Tibial artery (tissue), 4 donors: ENCODE data around the gene ERVW-1.
A peak's percentile ranks its signal among the peaks of the same experiment; 100 is the strongest.

Experiments used
- DNase-seq, 2 donors: peaks; one replicate each; pipeline ENCODE4 v3.0.0-alpha.2; 2019
- H3K27ac ChIP-seq, 2 donors: fragments of 200-600 bp; sonication (generic) in 1 of 2; 1 replicate in 1 of 2; 2 replicates in 1 of 2; pipeline ENCODE4 v1.5.1; 2018 to 2019; ENCODE audit warnings: mild to moderate bottlenecking in 1 of 2
- H3K27me3 ChIP-seq, 2 donors: fragments of 200-600 bp; sonication (generic) in 1 of 2; one replicate each; pipeline versions ENCODE4 v1.5.1 to v1.6.0; 2016 to 2019
- H3K36me3 ChIP-seq, 3 donors: fragments of 200-600 bp; sonication (generic) in 2 of 3; one replicate each; pipeline ENCODE4 v1.5.1; 2016 to 2019; ENCODE audit warnings: mild to moderate bottlenecking in 2 of 3
- H3K4me1 ChIP-seq, 4 donors: fragments of 200-600 bp; sonication (generic) in 2 of 4; 1 replicate in 3 of 4; 2 replicates in 1 of 4; pipeline ENCODE4 v1.5.1; 2016 to 2019
- H3K4me3 ChIP-seq, 2 donors: fragments of 200-600 bp; sonication (generic) in 1 of 2; 1 replicate in 1 of 2; 2 replicates in 1 of 2; pipeline ENCODE4 v1.5.1; 2018 to 2019; ENCODE audit warnings: mild to moderate bottlenecking in 2 of 2
- H3K9me3 ChIP-seq, 3 donors: fragments of 200-600 bp; sonication (generic) in 1 of 3; one replicate each; pipeline ENCODE4 v1.5.1; 2016 to 2019
- intact Hi-C: fragments of 100-400 bp; cut with DNase I; formaldehyde crosslinking; loops from one replicate; pipeline ENCODE4 v1.15.0; 2023; ENCODE audit warnings: low total_unique reads
- TF ChIP-seq, protein P1 (sequence below), 2 experiments: fragments of 200-600 bp in 1 of 2; fragments of 450-650 bp in 1 of 2; IDR thresholded peaks; one replicate each; pipeline ENCODE4 v1.5.1; 2017 to 2019; ENCODE audit warnings: antibody characterized with exemption in 2 of 2, mild to moderate bottlenecking in 1 of 2, moderate library complexity in 1 of 2

Gene ERVW-1

DNA sequence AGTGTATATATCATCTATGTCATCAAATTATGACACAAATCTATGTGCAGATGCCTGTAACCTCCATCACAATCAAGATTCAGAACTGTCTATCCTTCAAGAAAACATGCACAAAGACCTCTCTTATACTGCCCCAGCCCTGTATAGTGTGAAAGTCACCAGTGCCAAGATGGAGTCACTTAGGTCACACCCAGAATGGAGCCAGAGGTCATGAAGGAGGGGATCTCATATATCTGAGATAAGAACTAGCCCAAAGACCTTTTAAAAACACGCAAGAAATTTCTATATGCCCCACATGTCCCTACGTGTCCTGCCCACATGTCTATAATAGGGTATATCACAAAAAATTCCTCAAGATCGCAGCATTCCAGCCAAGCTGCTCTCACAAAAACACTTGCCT is 50.6 kb downstream of the ERVW-1 start:
- no peak overlapping the region for H3K4me3 ChIP-seq
- peaks cover 0 to 20% of the 10 kb centered on the region in 2 donors for H3K27me3 ChIP-seq
- H3K36me3 ChIP-seq = no peaks in the 10 kb centered on the region
- TF ChIP-seq, protein P1, sequence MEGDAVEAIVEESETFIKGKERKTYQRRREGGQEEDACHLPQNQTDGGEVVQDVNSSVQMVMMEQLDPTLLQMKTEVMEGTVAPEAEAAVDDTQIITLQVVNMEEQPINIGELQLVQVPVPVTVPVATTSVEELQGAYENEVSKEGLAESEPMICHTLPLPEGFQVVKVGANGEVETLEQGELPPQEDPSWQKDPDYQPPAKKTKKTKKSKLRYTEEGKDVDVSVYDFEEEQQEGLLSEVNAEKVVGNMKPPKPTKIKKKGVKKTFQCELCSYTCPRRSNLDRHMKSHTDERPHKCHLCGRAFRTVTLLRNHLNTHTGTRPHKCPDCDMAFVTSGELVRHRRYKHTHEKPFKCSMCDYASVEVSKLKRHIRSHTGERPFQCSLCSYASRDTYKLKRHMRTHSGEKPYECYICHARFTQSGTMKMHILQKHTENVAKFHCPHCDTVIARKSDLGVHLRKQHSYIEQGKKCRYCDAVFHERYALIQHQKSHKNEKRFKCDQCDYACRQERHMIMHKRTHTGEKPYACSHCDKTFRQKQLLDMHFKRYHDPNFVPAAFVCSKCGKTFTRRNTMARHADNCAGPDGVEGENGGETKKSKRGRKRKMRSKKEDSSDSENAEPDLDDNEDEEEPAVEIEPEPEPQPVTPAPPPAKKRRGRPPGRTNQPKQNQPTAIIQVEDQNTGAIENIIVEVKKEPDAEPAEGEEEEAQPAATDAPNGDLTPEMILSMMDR (IDR thresholded peaks at IDR 0.05) = no peak
- peaks cover 0 to 6% (median 0%) of the 10 kb centered on the region in 4 donors for H3K4me1 ChIP-seq
- H3K27ac ChIP-seq = no peak overlapping the region
- no peak for DNase-seq
- H3K9me3 ChIP-seq = no peaks in the 10 kb centered on the region
- intact Hi-C loops = no loop called here

DNA sequence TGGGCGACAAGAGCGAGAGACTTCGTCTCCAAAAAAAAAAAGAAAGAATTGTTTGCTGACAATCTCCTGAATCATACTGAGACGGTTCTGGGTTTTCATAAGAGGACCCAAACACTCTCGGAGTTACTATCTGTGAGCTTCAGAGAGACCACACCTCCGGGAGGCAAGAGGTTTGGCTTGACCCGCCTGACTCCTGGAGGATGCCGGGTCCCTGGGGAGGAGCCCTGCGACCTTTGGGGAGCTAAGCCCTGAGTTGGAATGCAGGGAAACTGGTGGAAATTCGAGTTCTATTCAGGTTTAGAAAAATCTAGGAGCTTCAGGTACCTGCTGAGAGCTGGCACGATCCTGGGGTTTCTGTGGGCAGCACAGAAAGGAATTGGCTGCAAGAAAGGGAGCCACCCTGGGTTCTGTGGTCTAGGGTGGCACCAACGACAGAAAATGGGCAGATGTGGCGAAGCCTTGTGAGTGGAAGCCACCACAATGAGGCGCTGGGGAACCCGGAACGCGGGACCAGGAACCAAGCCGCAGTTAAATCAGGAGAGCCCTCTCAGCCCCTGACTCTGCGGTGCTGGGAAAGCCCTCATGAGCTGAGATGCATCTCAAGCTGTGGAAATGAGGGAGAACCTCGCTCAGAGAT is 52.3 kb downstream of the ERVW-1 start:
- Histone ChIP-seq H3K27me3 (peaks cover 0 to 19% of the 10 kb centered on the region in 2 donors), H3K27ac (no peak overlapping the region), H3K4me1 (peaks cover 0 to 6% (median 0%) of the 10 kb centered on the region in 4 donors), H3K36me3 (no peaks in the 10 kb centered on the region), H3K9me3 (no peaks in the 10 kb centered on the region), H3K4me3 (no peak overlapping the region)
- intact Hi-C loops = no loop called here
- no peak for DNase-seq
- TF ChIP-seq, protein P1 (IDR thresholded peaks at IDR 0.05) = no peak

DNA sequence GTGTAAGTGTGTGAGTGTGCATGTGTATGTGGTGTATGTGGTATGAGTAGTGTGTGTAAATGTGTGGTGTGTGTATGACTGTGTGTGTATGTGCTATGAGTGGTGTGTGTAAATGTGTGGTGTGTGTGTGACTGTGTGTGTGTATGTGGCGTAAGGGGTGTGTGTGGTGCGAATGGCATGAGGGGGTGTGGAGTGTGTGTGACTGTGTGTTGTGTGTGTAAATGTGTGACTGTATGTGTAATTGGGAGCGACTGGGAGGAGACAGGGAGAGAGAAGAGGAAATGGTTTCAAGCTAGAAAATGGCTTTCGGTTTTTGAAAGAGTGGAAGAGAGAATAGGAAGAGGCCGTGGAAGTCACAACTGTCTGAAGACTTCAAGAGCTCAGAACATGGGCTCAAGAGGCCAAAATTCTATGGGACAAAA is 54.0 kb downstream of the ERVW-1 start:
- DNase-seq = no peak
- peaks cover 0 to 6% (median 0%) of the 10 kb centered on the region in 4 donors for H3K4me1 ChIP-seq
- peaks cover 0 to 16% of the 10 kb centered on the region in 2 donors for H3K27me3 ChIP-seq
- no peak overlapping the region for H3K27ac ChIP-seq
- TF ChIP-seq, protein P1 (IDR thresholded peaks at IDR 0.05) = no peak
- intact Hi-C loops = no loop called here
- no peaks in the 10 kb centered on the region for H3K36me3 ChIP-seq
- H3K4me3 ChIP-seq = peak overlapping the region; percentile 44 to 54
- H3K9me3 ChIP-seq = no peaks in the 10 kb centered on the region

DNA sequence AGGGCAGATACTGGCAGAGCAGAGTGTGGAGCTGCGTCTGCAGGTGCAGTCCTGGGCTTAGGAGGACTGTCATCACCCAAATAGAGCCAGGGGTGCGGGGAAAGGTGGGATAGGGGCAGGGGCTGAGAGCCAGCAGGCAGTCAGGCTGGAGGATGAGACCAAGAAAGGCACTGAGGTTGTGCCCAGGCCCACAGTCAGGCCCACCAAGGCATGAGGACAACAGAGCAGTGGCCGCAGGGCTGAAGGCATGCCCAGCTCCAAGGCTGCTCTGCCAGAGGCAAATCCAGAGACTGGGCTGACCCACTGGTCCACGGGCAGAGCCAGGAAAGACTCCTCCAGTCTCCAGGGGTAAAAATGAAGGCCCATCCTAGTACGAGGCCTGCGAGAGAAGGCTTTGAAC is 54.8 kb downstream of the ERVW-1 start:
- Histone ChIP-seq H3K4me1 (peaks cover 0 to 6% (median 0%) of the 10 kb centered on the region in 4 donors), H3K27ac (no peak overlapping the region), H3K4me3 (no peak overlapping the region), H3K36me3 (no peaks in the 10 kb centered on the region), H3K9me3 (no peaks in the 10 kb centered on the region), H3K27me3 (peaks cover 0 to 16% of the 10 kb centered on the region in 2 donors)
- TF ChIP-seq, protein P1 (IDR thresholded peaks at IDR 0.05) = no peak
- DNase-seq = no peak
- intact Hi-C loops = no loop called here

DNA sequence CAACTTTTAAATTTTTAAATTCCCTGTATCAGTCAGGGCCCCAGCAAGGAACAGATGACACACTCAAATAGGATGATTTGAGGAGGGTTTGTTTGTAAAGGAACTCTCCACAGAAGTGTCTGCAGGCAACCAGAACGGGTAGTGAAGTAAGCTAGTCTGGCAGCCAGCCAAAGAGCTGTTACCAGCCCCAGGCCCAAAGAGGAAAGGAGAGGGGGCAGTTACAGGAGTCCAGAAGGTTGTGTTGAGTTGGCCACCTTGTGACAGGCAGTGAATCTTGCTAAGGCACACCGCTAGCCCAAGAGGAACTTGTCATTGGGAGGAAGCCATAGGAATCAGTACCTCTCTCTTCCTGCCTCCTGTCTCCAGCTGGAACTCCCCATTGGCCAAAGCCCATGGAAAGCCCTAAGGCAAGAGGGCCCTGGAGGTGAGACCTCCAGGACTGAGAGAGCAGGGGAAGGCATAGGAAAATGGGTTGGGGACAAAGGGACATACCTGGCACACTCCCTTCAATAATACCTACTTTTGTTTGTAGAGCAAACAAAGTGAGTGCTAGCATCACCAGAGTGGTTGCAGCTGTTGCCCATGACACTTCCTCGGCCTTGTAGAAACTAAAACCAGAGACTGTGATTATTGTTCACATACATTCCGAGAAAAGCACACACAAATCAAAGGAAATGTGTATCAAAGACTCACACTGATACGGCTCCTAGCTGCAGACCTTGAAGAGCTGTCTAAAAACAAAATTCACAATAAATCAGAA is 55.9 kb downstream of the ERVW-1 start:
- Histone ChIP-seq H3K4me3 (no peak overlapping the region), H3K27ac (no peak overlapping the region), H3K27me3 (peaks cover 0 to 9% of the 10 kb centered on the region in 2 donors), H3K36me3 (no peaks in the 10 kb centered on the region), H3K9me3 (no peaks in the 10 kb centered on the region), H3K4me1 (peaks cover 0 to 6% (median 0%) of the 10 kb centered on the region in 4 donors)
- intact Hi-C loops = no loop called here
- DNase-seq = no peak
- TF ChIP-seq, protein P1 (IDR thresholded peaks at IDR 0.05) = no peak
